Left colon (tissue), 2 donors: Measurements from ENCODE around the gene ACAP3. TPM values are rescaled to one million over a fixed set of nuclear protein-coding genes. Genes with fewer than 3 reads are reported as not detected.
A peak's percentile ranks its signal among the peaks of the same experiment; 100 is the strongest.

Experiments
- ATAC-seq: fragments of 200-7000 bp; cut with Tn5 transposase; one replicate; pipeline ENCODE4 v1.9.1; 2020; ENCODE audit warnings: mild to moderate bottlenecking, moderate library complexity
- DNase-seq, 2 donors: peaks; one replicate each; pipeline ENCODE4 v3.0.0-alpha.2; 2020
- intact Hi-C, 2 donors: fragments of 100-400 bp; cut with DNase I in 1 of 2; cut with micrococcal nuclease in 1 of 2; formaldehyde crosslinking; loops; one replicate each; pipeline versions ENCODE4 v1.11.2 to v1.14.0; 2022; cut with DNase I, micrococcal nuclease
- total RNA-seq, 2 donors: library from RNA; stranded (reverse); fragmentation: NEBNext Ultra II Directional; extraction: Animal tissue kit (Norgen Biotek cat#: 25700); gene quantifications; one replicate each; pipeline ENCODE4 v1.2.1, GENCODE V29; 2021
- donor health status: DM: no; HTN: no; CAD: no.
- donor health status: DM: yes; HTN: yes; CAD: no.

Gene ACAP3
- total RNA-seq, 2 donors from 2014 or later, result 49.2 to 58.7 TPM

DNA sequence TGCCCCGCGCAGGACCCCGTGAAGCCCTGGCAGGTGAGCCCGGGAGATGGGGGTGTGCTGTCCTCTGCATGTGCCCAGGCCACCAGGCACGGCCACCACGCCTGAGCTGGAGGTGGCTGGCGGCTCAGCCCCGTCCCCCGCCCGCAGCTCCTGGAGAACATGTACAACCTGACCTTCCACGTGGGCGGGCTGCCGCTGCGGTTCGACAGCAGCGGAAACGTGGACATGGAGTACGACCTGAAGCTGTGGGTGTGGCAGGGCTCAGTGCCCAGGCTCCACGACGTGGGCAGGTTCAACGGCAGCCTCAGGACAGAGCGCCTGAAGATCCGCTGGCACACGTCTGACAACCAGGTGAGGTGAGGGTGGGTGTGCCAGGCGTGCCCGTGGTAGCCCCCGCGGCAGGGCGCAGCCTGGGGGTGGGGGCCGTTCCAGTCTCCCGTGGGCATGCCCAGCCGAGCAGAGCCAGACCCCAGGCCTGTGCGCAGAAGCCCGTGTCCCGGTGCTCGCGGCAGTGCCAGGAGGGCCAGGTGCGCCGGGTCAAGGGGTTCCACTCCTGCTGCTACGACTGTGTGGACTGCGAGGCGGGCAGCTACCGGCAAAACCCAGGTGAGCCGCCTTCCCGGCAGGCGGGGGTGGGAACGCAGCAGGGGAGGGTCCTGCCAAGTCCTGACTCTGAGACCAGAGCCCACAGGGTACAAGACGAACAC is 25.2 kb upstream of the ACAP3 start:
- intact Hi-C loops, result no loop called here
- DNase-seq, result peak in 1 of 2 donors; percentile 63
- ATAC-seq, result peak; percentile 60

DNA sequence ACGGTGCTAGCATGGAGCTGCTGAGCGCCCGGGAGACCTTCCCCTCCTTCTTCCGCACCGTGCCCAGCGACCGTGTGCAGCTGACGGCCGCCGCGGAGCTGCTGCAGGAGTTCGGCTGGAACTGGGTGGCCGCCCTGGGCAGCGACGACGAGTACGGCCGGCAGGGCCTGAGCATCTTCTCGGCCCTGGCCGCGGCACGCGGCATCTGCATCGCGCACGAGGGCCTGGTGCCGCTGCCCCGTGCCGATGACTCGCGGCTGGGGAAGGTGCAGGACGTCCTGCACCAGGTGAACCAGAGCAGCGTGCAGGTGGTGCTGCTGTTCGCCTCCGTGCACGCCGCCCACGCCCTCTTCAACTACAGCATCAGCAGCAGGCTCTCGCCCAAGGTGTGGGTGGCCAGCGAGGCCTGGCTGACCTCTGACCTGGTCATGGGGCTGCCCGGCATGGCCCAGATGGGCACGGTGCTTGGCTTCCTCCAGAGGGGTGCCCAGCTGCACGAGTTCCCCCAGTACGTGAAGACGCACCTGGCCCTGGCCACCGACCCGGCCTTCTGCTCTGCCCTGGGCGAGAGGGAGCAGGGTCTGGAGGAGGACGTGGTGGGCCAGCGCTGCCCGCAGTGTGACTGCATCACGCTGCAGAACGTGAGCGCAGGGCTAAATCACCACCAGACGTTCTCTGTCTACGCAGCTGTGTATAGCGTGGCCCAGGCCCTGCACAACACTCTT is 24.5 kb upstream of the ACAP3 start:
- no peak for DNase-seq
- intact Hi-C loops, result no loop called here
- ATAC-seq, result no peak

DNA sequence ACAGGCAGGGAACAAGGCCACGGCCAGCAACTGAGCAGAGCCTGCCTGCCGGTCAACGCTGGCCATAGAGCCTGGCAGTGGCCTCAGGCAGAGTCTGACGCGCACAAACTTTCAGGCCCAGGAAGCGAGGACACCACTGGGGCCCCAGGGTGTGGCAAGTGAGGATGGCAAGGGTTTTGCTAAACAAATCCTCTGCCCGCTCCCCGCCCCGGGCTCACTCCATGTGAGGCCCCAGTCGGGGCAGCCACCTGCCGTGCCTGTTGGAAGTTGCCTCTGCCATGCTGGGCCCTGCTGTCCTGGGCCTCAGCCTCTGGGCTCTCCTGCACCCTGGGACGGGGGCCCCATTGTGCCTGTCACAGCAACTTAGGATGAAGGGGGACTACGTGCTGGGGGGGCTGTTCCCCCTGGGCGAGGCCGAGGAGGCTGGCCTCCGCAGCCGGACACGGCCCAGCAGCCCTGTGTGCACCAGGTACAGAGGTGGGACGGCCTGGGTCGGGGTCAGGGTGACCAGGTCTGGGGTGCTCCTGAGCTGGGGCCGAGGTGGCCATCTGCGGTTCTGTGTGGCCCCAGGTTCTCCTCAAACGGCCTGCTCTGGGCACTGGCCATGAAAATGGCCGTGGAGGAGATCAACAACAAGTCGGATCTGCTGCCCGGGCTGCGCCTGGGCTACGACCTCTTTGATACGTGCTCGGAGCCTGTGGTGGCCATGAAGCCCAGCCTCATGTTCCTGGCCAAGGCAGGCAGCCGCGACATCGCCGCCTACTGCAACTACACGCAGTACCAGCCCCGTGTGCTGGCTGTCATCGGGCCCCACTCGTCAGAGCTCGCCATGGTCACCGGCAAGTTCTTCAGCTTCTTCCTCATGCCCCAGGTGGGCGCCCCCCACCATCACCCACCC is 23.6 kb upstream of the ACAP3 start, which contains the start of gene TAS1R3:
Gene TAS1R3, plus strand, starts transcription at position 213 of the 898 bp plus-strand sequence. Its CDS starts 66 bp downstream, at position 279.
- DNase-seq (peak in 1 of 2 donors; percentile 44), ATAC-seq (peak; percentile 7)
- intact Hi-C loops, result no loop called here

DNA sequence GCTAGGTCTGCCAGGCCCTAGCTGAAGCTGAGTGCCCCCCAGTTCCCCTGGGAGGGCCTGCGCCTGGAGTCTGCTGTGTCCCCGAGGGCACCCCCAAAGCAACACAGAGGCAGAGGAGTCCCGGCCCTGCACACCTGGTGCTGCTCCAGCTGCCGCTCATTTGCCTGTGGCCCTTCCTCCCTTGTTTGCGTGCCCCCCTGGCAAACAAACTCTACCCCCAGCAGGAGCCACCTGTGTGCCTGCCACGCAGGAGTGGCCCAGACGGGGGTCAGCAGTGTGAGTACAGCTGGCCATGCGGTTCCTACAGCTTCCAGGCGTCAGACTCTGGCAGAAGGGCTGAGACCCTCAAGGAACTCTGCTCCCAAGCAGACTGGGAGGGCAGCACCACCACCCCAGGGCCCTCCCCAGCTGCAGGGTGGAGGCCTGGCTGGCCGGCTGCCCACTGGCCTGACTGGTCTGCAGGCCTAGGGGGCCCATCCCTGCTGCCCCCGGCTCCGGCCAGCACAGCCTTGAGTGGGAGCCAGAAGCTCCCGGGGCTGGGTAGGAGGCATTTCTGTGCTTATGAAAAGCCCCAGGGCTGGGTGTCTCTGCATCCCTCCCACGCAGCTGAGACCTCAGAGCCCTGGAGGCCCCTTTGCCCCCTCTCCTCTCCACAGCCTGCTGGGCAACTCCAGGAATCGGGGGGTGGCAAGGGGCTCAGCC is 22.8 kb upstream of the ACAP3 start:
- ATAC-seq, result no peak
- intact Hi-C loops, result no loop called here
- no peak for DNase-seq

DNA sequence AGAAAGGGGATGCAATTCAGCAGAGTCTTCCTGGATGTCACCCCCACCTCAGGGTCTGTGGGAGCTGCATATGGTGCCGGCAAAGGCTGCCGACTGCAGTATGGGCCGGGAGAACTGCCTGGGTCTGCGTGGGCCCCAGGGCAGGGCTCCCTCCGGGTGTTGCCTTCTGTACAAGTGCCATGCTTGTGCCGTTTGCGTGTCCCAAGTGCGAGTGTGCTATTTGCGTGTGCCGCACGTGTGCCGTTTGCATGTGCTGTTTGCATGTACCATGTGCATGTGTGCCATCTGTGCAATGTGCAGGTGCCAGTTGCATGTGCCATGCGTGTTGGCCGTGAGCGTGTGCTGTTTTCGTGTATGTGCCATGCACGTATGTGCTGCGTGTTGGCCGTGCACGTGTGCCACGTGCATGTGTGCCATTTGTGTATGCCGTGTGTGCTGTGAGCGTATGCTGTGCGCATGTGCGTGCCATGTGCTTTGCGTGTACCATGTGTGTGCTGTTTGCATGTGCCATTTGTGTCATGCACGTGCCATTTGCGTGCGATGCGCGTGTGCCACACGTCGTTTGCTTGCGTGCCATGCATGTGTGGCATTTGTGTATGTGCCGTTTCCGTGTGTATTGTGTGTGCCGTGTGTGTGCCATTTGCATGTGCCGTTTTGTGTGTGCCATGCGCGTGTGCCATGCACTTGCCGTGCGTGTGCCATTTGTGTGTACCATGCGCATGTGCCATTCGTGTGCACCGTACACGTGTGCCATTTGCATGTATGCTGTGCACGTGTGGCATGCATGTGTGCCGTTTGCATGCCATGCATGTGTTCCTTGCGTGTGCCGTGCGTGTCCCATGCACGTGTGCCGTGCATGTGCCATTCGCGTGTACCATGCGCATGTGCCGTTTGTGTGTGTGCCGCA is 21.8 kb upstream of the ACAP3 start:
- intact Hi-C loops, result no loop called here

DNA sequence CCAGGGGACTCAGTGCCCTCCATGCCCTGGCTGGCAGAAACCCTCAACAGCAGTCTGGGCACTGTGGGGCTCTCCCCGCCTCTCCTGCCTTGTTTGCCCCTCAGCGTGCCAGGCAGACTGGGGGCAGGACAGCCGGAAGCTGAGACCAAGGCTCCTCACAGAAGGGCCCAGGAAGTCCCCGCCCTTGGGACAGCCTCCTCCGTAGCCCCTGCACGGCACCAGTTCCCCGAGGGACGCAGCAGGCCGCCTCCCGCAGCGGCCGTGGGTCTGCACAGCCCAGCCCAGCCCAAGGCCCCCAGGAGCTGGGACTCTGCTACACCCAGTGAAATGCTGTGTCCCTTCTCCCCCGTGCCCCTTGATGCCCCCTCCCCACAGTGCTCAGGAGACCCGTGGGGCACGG is 20.5 kb upstream of the ACAP3 start:
- DNase-seq (no peak), ATAC-seq (no peak)
- intact Hi-C loops, result no loop called here

More for the DNA sequence above, 21.8 kb upstream of the ACAP3 start:
- ATAC-seq (no peak), DNase-seq (no peak)

DNA sequence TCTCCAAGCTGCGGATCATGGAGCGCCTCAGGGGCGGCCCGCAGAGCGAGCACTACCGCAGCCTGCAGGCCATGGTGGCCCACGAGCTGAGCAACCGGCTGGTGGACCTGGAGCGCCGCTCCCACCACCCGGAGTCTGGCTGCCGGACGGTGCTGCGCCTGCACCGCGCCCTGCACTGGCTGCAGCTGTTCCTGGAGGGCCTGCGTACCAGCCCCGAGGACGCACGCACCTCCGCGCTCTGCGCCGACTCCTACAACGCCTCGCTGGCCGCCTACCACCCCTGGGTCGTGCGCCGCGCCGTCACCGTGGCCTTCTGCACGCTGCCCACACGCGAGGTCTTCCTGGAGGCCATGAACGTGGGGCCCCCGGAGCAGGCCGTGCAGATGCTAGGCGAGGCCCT is 19.6 kb upstream of the ACAP3 start:
- DNase-seq (no peak), ATAC-seq (no peak)
- intact Hi-C loops, result no loop called here

DNA sequence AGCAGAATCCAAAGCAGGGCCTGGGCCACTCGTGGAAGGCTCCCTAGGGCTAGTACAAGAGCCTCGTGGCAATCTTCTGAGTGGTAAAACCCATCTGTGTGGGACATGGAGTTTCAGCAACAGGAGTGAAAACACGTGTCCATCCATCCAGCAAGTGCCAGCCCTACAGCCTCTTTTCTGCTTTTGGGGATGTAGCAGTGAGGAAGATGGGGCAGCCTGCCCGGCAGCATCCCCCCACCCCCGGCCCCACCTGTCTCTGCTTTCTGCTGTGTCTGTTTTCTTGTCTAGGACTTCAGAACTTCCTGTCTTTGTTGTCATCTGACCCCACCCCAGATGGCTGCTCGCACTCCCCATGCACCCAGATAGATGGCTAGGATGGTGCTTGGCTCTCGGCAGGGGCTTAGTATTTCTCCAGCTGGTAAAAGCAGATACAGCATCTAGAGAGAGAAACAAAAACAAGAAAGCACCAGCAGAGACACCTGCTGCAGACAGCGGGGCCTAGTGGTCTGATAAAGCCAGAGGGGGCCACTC is 18.4 kb upstream of the ACAP3 start:
- ATAC-seq (no peak), DNase-seq (no peak)
- intact Hi-C loops, result no loop called here

DNA sequence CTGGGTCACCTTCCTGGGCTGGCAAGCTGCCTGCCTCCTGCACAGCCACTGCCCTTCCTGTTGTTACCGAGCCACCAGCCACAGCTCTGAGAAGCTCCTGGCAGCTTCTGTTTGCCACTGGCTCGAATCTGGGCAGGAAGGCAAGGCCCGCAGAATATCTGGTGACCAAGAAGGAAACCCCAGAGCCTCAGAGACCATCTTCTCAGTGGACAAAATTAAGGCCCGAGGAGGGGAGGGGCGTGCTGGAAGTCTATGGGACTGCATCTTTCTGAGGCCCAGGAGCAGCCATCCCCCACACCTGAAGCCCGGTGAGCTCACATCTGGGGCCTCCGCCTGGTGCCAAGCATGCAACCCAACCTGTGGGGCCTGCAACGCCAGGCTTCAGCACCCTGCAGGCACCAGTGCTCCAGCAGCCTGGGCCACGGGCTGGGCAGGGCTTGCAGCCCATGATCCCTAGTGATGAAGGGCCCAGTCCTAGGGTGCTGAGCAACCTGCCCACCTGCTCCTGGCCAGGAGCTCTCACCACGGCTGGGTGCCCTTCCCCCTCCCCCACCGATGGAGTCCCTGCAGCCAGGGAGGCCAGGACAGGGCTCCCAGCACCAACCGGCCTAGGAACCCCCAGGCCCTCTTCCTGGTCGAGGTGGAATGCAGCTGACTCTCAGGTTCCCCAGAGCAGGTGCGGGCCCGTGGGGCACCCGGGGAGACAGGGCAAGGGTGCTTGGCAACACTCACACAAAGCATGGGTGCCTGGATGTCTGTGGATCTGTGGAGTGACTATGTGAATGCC is 17.8 kb upstream of the ACAP3 start:
- ATAC-seq (peak; percentile 65), DNase-seq (peak; percentile 71)
- intact Hi-C loops, result no loop called here

DNA sequence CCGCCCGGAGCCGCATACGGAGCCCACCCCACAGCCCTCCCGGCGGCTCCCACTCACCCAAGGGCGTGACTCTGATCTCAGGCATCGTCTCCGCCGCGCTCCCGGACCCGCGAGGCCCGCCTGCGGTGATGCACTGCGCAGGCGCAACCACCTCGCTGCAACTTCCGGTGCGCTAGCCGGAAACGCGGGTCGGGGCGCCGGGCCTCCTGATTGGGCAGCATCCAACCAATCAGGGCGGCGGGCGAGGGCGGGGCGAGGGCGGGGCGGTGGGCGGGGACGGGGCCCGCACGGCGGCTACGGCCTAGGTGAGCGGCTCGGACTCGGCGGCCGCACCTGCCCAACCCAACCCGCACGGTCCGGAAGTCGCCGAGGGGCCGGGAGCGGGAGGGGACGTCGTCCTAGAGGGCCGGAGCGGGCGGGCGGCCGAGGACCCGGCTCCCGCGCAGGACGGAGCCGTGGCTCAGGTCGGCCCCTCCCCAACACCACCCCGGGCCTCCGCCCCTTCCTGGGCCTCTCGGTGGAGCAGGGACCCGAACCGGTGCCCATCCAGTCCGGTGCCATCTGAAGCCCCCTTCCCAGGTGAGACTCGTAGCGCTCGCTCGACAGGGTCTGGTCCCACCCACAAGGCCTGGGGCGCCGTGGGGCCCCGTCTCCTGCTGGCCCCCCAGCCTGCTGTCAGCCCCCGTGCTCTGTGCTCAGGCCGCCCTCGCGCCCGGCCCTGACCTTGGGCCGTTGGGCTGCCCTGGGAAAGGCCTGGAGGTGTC is 17.0 kb upstream of the ACAP3 start, which contains the start of the genes CPTP and INTS11:
Gene CPTP, plus strand, starts transcription at position 279 of the 764 bp plus-strand sequence. CDS start 2,109 bp downstream, outside the sequence.
Gene INTS11, minus strand, starts transcription at position 137 of the 764 bp plus-strand sequence. Its CDS starts 52 bp downstream, at position 85.
- intact Hi-C loops, result no loop called here
- DNase-seq (peak; percentile 93 to 96), ATAC-seq (peak; percentile 85)

DNA sequence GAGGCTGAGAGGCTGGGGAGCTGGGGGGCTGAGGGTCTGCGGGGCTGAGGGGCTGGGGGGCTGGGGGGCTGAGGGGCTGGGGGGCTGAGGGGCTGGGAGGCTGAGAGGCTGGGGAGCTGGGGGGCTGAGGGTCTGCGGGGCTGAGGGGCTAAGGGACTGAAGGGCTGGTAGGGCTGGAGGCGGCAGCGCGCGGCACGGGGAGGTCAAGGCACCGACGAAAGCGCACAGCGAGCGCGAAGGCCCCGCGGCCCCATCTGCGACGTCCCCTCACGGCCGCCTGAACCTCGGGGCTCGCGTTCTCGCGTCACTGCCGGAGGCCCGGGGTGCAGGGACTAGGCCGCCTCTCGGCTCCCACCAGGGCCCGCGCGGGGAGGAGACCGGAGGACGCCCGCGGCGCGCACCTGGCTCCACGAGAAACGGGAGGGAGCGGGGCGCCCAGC is 16.4 kb upstream of the ACAP3 start:
- intact Hi-C loops, result no loop called here
- no peak for ATAC-seq
- no peak for DNase-seq

DNA sequence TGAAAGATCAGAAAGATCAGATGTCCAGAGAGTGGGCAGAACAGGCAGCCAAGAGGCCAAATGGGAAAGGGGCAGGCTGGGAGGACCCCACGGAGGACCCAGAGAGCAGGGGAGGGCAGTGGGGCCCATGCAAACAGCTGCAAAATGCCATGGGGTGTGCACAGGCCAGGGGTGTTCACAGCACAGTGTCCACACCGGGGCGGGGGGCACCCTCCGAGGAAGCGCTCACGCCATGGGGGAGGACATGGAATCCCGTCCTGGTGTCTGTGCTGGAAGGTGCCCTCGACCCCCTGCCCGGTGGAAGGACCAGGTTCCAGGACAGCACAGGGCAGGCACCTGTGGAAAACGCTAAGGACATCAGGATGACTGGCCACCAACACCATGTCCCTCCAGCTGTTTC is 15.2 kb upstream of the ACAP3 start:
- ATAC-seq (no peak), DNase-seq (no peak)
- intact Hi-C loops, result no loop called here

DNA sequence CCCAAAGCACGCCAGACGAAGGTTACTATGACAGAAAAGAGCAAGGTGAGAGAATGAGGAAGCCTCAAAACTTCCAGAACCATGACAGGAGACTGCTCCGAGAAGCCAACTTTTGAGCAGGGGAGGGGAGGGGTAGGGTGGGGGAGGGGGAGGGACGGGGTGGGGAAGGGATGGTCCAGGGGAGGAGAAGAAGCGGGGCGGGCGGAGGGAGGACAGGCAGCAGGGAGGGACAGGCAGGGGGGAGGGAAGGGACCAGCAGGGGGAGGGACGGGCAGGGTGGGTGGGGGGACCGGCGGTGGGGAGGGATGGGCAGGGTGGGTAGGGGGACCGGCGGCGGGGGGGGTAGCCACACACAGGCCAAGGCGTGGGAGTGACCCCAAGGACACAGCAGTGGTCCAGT is 14.7 kb upstream of the ACAP3 start:
- intact Hi-C loops, result no loop called here
- no peak for ATAC-seq
- no peak for DNase-seq

DNA sequence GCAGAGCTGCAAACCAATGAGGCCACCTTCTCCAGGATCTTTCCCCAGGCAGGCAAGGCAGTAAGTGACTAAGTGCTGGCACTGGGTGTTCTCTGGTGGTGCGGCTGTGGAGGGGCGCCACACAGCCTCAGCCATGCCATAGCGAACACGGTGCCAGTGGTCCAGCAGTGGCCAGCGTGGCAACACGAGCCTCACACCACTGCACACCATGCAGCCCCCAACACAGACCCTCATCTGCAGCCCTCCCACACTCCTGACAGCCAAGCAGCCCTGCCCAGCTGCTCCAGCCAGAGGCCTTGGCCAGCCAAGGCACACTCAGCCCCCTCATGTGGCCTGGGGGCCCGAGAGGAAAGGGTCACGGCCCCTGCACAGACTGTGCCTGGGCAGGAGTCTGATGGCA is 13.7 kb upstream of the ACAP3 start:
- intact Hi-C loops, result no loop called here
- ATAC-seq, result no peak
- DNase-seq, result no peak

DNA sequence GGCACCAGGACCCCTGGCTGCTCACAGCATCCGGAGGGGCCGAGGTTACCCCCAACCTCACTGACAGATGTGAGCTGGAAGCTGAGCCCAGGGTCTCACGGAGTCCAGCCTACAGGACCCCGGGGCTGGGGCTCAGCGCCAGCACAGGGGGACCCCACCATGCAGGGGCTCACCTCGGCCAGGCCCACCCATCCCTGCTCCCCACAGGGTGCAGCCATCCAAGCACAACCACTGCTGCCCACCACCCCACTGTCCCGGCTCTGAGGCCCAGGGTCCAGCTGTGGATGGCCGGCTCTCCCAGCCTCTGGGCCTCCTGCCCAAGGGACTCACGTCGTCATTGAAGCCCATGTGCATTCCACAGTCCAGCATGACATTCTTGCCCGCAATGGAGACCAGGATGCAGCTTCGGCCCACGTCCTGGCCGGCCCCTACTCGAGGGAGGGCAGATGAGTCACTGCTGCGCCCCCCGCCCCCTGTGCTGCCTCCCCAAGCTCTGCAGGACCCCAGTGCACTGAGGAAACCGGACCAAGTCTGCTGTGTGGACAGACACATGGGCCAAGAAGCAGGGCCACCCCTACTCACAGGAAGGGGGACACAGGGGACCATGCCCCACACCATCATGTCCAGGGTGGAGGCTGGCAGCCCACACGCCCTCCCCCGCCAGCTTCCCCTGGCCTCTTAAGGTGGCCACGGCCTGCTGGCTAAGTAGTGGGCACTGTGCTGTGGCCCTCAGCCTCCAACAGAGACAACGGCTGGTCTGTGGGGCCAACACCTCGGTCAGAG is 13.1 kb upstream of the ACAP3 start:
- intact Hi-C loops, result no loop called here
- DNase-seq, result no peak
- ATAC-seq, result no peak
